Heart left ventricle (tissue), 13 donors: ENCODE measurements around the gene BOK.

ENCODE experiments used
- CTCF ChIP-seq, 12 donors: fragments of 200-600 bp; sonication (generic) in 4 of 12; IDR thresholded peaks; one replicate each; pipeline versions ENCODE4 v1.5.0 to v1.8.0; 2018 to 2022; ENCODE audit warnings: antibody characterized with exemption in 12 of 12, mild to moderate bottlenecking in 5 of 12
- POLR2A ChIP-seq, 2 donors: fragments of 450-650 bp; IDR thresholded peaks; one replicate each; pipeline ENCODE4 v1.6.1; 2017; ENCODE audit warnings: antibody characterized with exemption in 2 of 2, mild to moderate bottlenecking in 2 of 2, moderate library complexity in 2 of 2
- donor health status: ischemic (EF 13 %, LVEDD 7.1; RV severe dilation, severe dysfunction).
- donor health status: DM: no; HTN: yes; CAD: no.
- donor health status: DM: no; HTN: no; CAD: no.
- donor health status: ischemic (EF 25% LVEDD 6.9; RV normal size, moderate dysfunction).
- donor health status: ischemic (EF 25% LVEDD 5.7; RV mildly dilated, moderate dysfunction).
- donor health status: ischemic (EF 35%, LVEDD 5.7; RV mildly dilated, moderate dysfunction).
- donor health status: nonischemic (EF 11% LVEDD 7.7; RV severe dilation, severe dysfunction).
- donor health status: DM: yes; HTN: yes; CAD: no.
- donor health status: PGD.
- donor health status: ischemic (EF 29% LVEDD 5.4; RV normal size, mild dysfunction).
- donor health status: nonischemic (EF 23%, LVEDD 6.1; RV moderate dilation, normal function).

GRCh38 chr2:241511091-241511741 lies 47.3 kb upstream of the BOK start:
- TF ChIP-seq CTCF (IDR thresholded peaks at IDR 0.05) (no peak), POLR2A (IDR thresholded peaks at IDR 0.05) (no peak)
